Lung (tissue), 12 donors: ENCODE results near the gene KCTD20. TPM values are rescaled to one million over a fixed set of nuclear protein-coding genes. Genes with fewer than 3 reads are reported as not detected.

Experiments
- ATAC-seq: fragments of 200-7000 bp; cut with Tn5 transposase; one replicate; pipeline ENCODE4 v1.9.1; 2020; ENCODE audit warnings: moderate number of reproducible peaks; ENCODE audit not compliant: insufficient read depth, low FRiP score
- DNase-seq, 3 donors: peaks; one replicate each; pipeline ENCODE4 v3.0.0-alpha.2; 2013 to 2017
- H3K27ac ChIP-seq, 2 donors: one replicate each; pipeline ENCODE4 v1.5.1; 2013; ENCODE audit warnings: mild to moderate bottlenecking in 2 of 2, moderate library complexity in 2 of 2, control low read depth in 1 of 2, inconsistent platforms in 1 of 2, low read depth in 1 of 2, low read length in 1 of 2
- H3K27me3 ChIP-seq, 3 donors: one replicate each; pipeline ENCODE4 v1.5.1; 2013; ENCODE audit warnings: low read length in 2 of 3; ENCODE audit not compliant: control insufficient read depth in 3 of 3, insufficient read depth in 3 of 3
- H3K36me3 ChIP-seq, 4 donors: one replicate each; pipeline ENCODE4 v1.5.1; 2013; ENCODE audit warnings: low read length in 4 of 4, mild to moderate bottlenecking in 1 of 4, moderate library complexity in 1 of 4; ENCODE audit not compliant: control insufficient read depth in 4 of 4, insufficient read depth in 4 of 4
- H3K4me1 ChIP-seq, 5 donors: one replicate each; pipeline ENCODE4 v1.5.1; 2013; ENCODE audit warnings: low read length in 5 of 5, mild to moderate bottlenecking in 2 of 5, moderate library complexity in 1 of 5; ENCODE audit not compliant: control insufficient read depth in 5 of 5, insufficient read depth in 5 of 5
- H3K4me3 ChIP-seq: one replicate; pipeline ENCODE4 v1.5.1; 2013; ENCODE audit warnings: mild to moderate bottlenecking, control low read depth, moderate library complexity
- H3K9ac ChIP-seq, 2 donors: one replicate each; pipeline ENCODE4 v1.5.1; 2013; ENCODE audit warnings: low read length in 2 of 2, control low read depth in 1 of 2; ENCODE audit not compliant: insufficient read depth in 1 of 2
- H3K9me3 ChIP-seq, 4 donors: one replicate each; pipeline ENCODE4 v1.5.1; 2013; ENCODE audit warnings: low read length in 3 of 4, mild to moderate bottlenecking in 1 of 4, moderate library complexity in 1 of 4; ENCODE audit not compliant: control insufficient read depth in 4 of 4, insufficient read depth in 3 of 4
- WGBS, 2 donors: extraction: QIAGEN DNeasy Blood & Tissue Kit; methylation state at CpG; one replicate each; pipeline ENCODE4 v1.1.7; 2013; 5-methylcytosine and 5-hydroxymethylcytosine counted together
- polyA plus RNA-seq, 2 donors: library from polyadenylated mRNA; stranded (reverse); fragments of 200-250 nt; gene quantifications; one replicate each; pipeline ENCODE4 v1.2.1, GENCODE V29; 2013
- total RNA-seq, 2 donors: library from RNA; depleted of rRNA in 1 of 2; stranded (reverse); fragments of >200 nt in 1 of 2; gene quantifications; one replicate each; pipeline ENCODE4 v1.2.1, GENCODE V29; 2014 to 2021
- TF ChIP-seq, protein P1 (sequence below): IDR thresholded peaks from 2 replicates; pipeline ENCODE4 v1.5.1; 2012; ENCODE audit warnings: mild to moderate bottlenecking; ENCODE audit errors: control extremely low read depth, extremely low read depth
- donor health status: control.
- donor health status: control.
- donor health status: Bipolar disorder and iron deficiency.
- donor health status: healthy.
- donor health status: DM: yes; HTN: yes; CAD: no.

Gene KCTD20
- total and polyA plus RNA-seq, 4 donors: 11.5 to 56.7 (median 36.0) TPM

DNA sequence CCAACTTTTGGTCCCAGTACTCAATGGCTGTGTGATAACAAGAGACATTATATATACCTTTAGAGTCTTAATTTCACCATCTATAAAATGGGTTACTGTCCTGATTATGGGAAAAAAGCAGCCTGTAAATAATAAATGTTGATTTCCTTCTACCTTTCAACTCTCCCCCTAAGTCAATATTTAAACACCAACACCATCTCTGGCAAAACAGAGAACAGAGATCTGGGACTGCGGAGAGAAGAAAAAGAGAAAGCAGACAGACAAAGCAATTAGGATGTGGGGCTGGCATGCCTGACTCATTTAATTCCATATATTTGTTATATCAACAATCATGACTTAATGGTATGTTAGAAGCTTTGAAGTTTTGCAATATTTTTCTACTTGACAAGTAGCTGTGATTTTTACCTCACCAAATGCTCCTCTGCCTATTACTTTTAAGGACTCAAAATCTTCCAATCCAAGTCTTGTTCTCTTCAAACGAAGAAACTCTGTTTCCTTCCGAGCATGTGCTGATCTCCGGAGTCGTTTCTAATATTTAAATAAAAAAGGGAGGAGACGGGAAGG lies 81.2 kb downstream of the KCTD20 start:
- H3K36me3 ChIP-seq: peaks cover 14 to 44% (median 14%) of the 10 kb centered on the region in 4 donors
- H3K27me3 ChIP-seq: no peaks in the 10 kb centered on the region
- TF ChIP-seq, protein P1, sequence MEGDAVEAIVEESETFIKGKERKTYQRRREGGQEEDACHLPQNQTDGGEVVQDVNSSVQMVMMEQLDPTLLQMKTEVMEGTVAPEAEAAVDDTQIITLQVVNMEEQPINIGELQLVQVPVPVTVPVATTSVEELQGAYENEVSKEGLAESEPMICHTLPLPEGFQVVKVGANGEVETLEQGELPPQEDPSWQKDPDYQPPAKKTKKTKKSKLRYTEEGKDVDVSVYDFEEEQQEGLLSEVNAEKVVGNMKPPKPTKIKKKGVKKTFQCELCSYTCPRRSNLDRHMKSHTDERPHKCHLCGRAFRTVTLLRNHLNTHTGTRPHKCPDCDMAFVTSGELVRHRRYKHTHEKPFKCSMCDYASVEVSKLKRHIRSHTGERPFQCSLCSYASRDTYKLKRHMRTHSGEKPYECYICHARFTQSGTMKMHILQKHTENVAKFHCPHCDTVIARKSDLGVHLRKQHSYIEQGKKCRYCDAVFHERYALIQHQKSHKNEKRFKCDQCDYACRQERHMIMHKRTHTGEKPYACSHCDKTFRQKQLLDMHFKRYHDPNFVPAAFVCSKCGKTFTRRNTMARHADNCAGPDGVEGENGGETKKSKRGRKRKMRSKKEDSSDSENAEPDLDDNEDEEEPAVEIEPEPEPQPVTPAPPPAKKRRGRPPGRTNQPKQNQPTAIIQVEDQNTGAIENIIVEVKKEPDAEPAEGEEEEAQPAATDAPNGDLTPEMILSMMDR: no peak
- no peak overlapping the region for H3K9ac ChIP-seq
- WGBS, 2 donors: 85 to 86% methylated on average over 6 of the region's 6 CpGs
- H3K9me3 ChIP-seq: no peaks in the 10 kb centered on the region
- H3K4me1 ChIP-seq: peaks cover 0 to 12% (median 0%) of the 10 kb centered on the region in 5 donors
- H3K4me3 ChIP-seq: no peak overlapping the region
- ATAC-seq (no peak), DNase-seq (no peak)
- H3K27ac ChIP-seq: no peak overlapping the region

DNA sequence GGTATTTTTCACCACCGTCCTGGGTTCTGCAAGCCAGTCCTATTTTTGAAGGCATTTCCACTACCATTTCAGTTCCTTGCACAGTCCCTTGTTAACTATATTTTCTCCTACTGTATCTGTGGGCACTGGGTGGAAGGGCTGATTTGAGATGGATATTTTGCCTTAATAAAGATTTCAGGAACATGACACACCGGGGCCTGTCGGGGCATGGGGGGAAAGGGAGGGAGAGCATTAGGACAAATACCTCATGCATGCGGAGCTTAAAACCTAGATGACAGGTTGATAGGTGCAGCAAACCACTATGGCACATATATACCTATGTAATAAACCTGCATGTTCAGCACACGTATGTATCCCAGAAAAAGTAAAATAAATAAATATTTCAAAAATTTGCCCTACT lies 82.1 kb downstream of the KCTD20 start:
- Histone ChIP-seq H3K4me1 (peaks cover 0 to 12% (median 0%) of the 10 kb centered on the region in 5 donors), H3K9ac (no peak overlapping the region), H3K36me3 (peaks cover 12 to 37% (median 13%) of the 10 kb centered on the region in 4 donors), H3K9me3 (no peaks in the 10 kb centered on the region), H3K4me3 (no peak overlapping the region), H3K27ac (no peak overlapping the region), H3K27me3 (no peaks in the 10 kb centered on the region)
- ATAC-seq (no peak), DNase-seq (no peak)
- WGBS, 2 donors: 87 to 96% methylated on average over 5 of the region's 5 CpGs
- TF ChIP-seq, protein P1: no peak

DNA sequence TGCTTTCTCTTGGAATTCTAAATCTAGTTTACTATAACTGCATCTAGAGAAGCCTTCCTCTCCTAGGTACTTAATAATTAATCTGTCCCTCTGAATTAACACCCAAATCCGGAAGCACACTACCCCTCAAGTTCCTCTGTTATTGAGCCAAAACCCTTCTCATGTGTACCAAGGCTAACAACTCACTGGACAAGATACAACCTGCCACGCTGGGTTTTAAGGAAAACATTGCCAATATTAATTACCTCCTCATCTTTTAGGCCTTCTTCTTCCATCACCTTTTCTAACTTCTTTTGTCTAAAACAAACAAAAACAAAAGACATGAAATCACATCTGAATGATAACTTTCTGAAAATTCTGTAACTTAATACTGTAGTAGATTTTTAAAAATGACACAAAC lies 82.5 kb downstream of the KCTD20 start:
- DNase-seq (no peak), ATAC-seq (no peak)
- Histone ChIP-seq H3K9me3 (no peaks in the 10 kb centered on the region), H3K4me3 (no peak overlapping the region), H3K4me1 (peaks cover 0 to 12% (median 0%) of the 10 kb centered on the region in 5 donors), H3K36me3 (peaks cover 12 to 33% (median 13%) of the 10 kb centered on the region in 4 donors), H3K27me3 (no peaks in the 10 kb centered on the region), H3K27ac (no peak overlapping the region), H3K9ac (no peak overlapping the region)
- 69 to 84% methylated on average over 2 of the region's 2 CpGs for WGBS, 2 donors
- TF ChIP-seq, protein P1: no peak

DNA sequence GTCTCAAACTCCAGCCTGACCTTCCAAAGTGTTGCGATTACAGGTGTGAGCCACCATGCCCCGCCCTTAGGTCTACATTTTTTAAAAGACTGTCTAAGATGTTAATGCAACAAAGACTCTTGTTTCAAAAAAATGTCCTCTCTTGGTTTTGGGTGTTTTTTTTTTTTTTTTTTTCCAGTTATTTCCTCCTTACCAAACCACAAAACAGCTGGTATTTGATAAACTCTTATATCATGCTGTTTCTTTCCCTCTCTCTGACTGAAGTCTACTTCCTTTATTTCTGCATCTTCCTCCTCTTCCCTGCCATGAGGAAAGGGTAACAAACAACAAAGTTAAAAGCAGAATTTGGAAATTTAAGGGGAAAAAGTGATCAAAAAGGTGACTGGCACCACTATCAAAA lies 83.3 kb downstream of the KCTD20 start:
- H3K9ac ChIP-seq: no peak overlapping the region
- peaks cover 0 to 12% (median 0%) of the 10 kb centered on the region in 5 donors for H3K4me1 ChIP-seq
- H3K27ac ChIP-seq: no peak overlapping the region
- TF ChIP-seq, protein P1: no peak
- H3K9me3 ChIP-seq: no peaks in the 10 kb centered on the region
- 53 to 83% methylated on average over 2 of the region's 2 CpGs for WGBS, 2 donors
- no peak overlapping the region for H3K4me3 ChIP-seq
- ATAC-seq: no peak
- no peak for DNase-seq
- H3K27me3 ChIP-seq: no peaks in the 10 kb centered on the region
- H3K36me3 ChIP-seq: peaks cover 9 to 29% (median 12%) of the 10 kb centered on the region in 4 donors
